Suprapubic skin (tissue), 4 donors: ENCODE data around the gene MINK1. TPM values are rescaled to one million over a fixed set of nuclear protein-coding genes. Genes with fewer than 3 reads are reported as not detected.
"Not testable (repeated sequence)": the region's sequence is repeated elsewhere in the genome, so short reads cannot be mapped to it uniquely, and the experiment has no call there.

ENCODE experiments used
- DNase-seq, 2 donors: peaks; one replicate each; pipeline ENCODE4 v3.0.0-alpha.2; 2019; ENCODE audit warnings: low spot score in 2 of 2
- H3K27ac ChIP-seq: fragments of 200-600 bp; sonication (generic); one replicate; pipeline ENCODE4 v1.5.1; 2019
- H3K27me3 ChIP-seq: fragments of 200-600 bp; sonication (generic); one replicate; pipeline ENCODE4 v1.5.1; 2019
- H3K36me3 ChIP-seq: fragments of 200-600 bp; sonication (generic); one replicate; pipeline ENCODE4 v1.5.1; 2019
- H3K4me1 ChIP-seq: fragments of 200-600 bp; sonication (generic); one replicate; pipeline ENCODE4 v1.5.1; 2019
- H3K4me3 ChIP-seq: fragments of 200-600 bp; sonication (generic); one replicate; pipeline ENCODE4 v1.5.1; 2019; ENCODE audit warnings: mild to moderate bottlenecking
- H3K9me3 ChIP-seq: fragments of 200-600 bp; sonication (generic); one replicate; pipeline ENCODE4 v1.5.1; 2019
- CTCF ChIP-seq, 2 donors: fragments of 200-600 bp in 1 of 2; fragments of 450-650 bp in 1 of 2; sonication (generic) in 1 of 2; IDR thresholded peaks; one replicate each; pipeline ENCODE4 v1.5.1; 2016 to 2019; ENCODE audit warnings: antibody characterized with exemption in 2 of 2, mild to moderate bottlenecking in 1 of 2, moderate library complexity in 1 of 2
- EP300 ChIP-seq: sonication (generic); formaldehyde crosslinking; IDR thresholded peaks from one replicate; pipeline ENCODE4 v1.6.1; 2017; ENCODE audit warnings: antibody characterized with exemption
- POLR2A ChIP-seq, 2 donors: fragments of 450-650 bp; IDR thresholded peaks; one replicate each; pipeline ENCODE4 v1.6.1; 2017; ENCODE audit warnings: antibody characterized with exemption in 2 of 2, mild to moderate bottlenecking in 2 of 2, moderate library complexity in 2 of 2
- POLR2AphosphoS5 ChIP-seq, 3 donors: sonication (generic); formaldehyde crosslinking; IDR thresholded peaks; one replicate each; pipeline ENCODE4 v1.6.1; 2017; ENCODE audit warnings: antibody characterized with exemption in 3 of 3
- WGBS: methylation state at CpG from one replicate; pipeline ENCODE4 v1.1.5; 2018; 5-methylcytosine and 5-hydroxymethylcytosine counted together
- total RNA-seq, 4 donors: library from RNA; depleted of rRNA; stranded (reverse); fragments of >200 nt; gene quantifications; one replicate each; pipeline ENCODE4 v1.1.0, GENCODE V29; 2016

The MINK1 gene
- total RNA-seq, 4 donors from 2014 or later, result 141 to 352 (median 169) TPM

DNA sequence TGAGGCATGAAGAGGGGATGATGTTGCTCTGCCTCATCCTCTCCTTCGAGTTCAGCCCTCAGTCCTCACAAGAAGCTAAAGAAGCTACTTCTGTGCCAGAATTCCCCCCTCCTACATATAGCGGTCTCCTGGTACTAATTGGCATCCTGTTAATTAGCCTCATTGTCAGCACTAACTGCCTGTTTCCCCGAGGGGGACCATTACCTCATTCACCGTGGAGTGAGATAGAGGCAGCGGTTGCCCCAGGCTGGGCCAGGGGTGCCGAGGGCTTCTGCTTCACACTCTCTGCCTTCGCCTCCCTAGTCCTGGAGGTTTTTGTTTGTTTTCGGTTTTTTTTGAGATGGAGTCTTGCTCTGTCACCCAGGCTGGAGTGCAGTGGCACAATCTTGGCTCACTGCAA is 5.7 kb upstream of the MINK1 start:
- Histone ChIP-seq H3K4me3 (no peak overlapping the region), H3K4me1 (no peaks in the 10 kb centered on the region), H3K27me3 (no peaks in the 10 kb centered on the region), H3K36me3 (peaks cover 13% of the 10 kb centered on the region), H3K9me3 (no peaks in the 10 kb centered on the region), H3K27ac (no peak overlapping the region)
- TF ChIP-seq CTCF (IDR thresholded peaks at IDR 0.05) (no peak), POLR2A (IDR thresholded peaks at IDR 0.05) (no peak), EP300 (no peak), POLR2AphosphoS5 (IDR thresholded peaks at IDR 0.05) (no peak)
- 69% methylated on average over 8 of the region's 8 CpGs for WGBS
- no peak for DNase-seq

- H3K4me1 ChIP-seq, result peaks cover 38% of the 10 kb centered on the region
- WGBS, result under 1% methylated on average over 12 of the region's 17 CpGs
Observed at GRCh38 chr17:4832829-4833177, 337 bp upstream of the MINK1 start.

DNA sequence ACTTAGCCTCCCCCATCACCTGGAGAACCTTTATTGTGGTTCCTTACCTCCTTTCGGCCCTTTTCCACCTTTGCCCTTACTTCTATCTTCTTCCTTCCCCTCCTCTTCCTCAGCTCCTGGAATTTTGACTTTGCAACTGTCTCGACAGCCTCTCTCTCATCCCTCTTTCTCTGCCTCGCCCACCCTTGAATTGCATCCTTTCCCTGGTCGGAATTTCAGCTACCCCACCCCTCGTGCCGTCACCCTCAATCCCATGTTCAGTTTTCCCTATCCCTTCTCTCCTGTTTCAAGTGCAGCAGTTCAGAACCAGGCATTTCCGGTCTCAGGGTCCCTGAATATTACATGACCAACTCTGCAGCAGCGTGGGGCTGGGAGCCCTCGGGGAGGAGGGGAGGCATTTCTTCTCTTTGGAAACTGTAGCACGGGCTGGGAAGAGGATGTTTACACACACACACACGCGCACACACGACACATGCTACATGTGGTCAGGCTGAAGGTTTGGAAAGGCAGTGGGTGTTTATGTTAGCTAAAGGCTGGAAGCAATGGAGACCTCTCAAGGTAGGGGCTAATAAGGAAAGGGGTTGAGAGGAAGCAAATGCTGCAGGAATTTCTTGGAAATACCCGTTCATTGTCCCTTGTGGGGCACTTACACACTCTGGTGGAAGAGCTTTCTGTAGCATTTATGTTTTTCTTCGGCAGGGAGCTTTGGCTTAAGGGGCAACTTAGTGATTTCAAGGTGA is 971 bp downstream of the MINK1 start:
- Histone ChIP-seq H3K9me3 (no peaks in the 10 kb centered on the region), H3K36me3 (no peaks in the 10 kb centered on the region), H3K4me3 (peak overlapping the region; percentile 81), H3K4me1 (peaks cover 51% of the 10 kb centered on the region), H3K27ac (peak overlapping the region; percentile 90), H3K27me3 (no peaks in the 10 kb centered on the region)
- 3% methylated on average over 15 of the region's 15 CpGs for WGBS
- TF ChIP-seq POLR2A (IDR thresholded peaks at IDR 0.05), result no peak
- DNase-seq, result no peak

More at GRCh38 chr17:4832829-4833177, 337 bp upstream of the MINK1 start:
- not testable (repeated sequence) for H3K27me3 ChIP-seq, H3K36me3 ChIP-seq, H3K9me3 ChIP-seq, DNase-seq
- Histone ChIP-seq H3K4me3 (peak overlapping the region; percentile 81), H3K27ac (peak overlapping the region; percentile 90)

GRCh38 chr17:4834681-4835020 is 1.5 kb downstream of the MINK1 start:
- no peaks in the 10 kb centered on the region for H3K9me3 ChIP-seq
- DNase-seq, result no peak
- TF ChIP-seq EP300 (no peak), POLR2A (IDR thresholded peaks at IDR 0.05) (no peak), CTCF (IDR thresholded peaks at IDR 0.05) (no peak), POLR2AphosphoS5 (IDR thresholded peaks at IDR 0.05) (no peak)
- 63% methylated on average over 3 of the region's 4 CpGs for WGBS
- peak overlapping the region; percentile 90 for H3K27ac ChIP-seq
- peaks cover 57% of the 10 kb centered on the region for H3K4me1 ChIP-seq
- no peaks in the 10 kb centered on the region for H3K27me3 ChIP-seq
- H3K36me3 ChIP-seq, result no peaks in the 10 kb centered on the region
- peak overlapping the region; percentile 81 for H3K4me3 ChIP-seq

GRCh38 chr17:4836221-4836620 is 3.1 kb downstream of the MINK1 start:
- no peaks in the 10 kb centered on the region for H3K27me3 ChIP-seq
- no peaks in the 10 kb centered on the region for H3K36me3 ChIP-seq
- H3K4me1 ChIP-seq, result peaks cover 71% of the 10 kb centered on the region
- TF ChIP-seq EP300, result no peak
- TF ChIP-seq POLR2A (IDR thresholded peaks at IDR 0.05), result no peak
- TF ChIP-seq POLR2AphosphoS5 (IDR thresholded peaks at IDR 0.05), result no peak
- no peak for TF ChIP-seq CTCF (IDR thresholded peaks at IDR 0.05)
- 67% methylated on average over 4 of the region's 4 CpGs for WGBS
- H3K27ac ChIP-seq, result no peak overlapping the region
- no peaks in the 10 kb centered on the region for H3K9me3 ChIP-seq
- H3K4me3 ChIP-seq, result no peak overlapping the region
- DNase-seq, result no peak

DNA sequence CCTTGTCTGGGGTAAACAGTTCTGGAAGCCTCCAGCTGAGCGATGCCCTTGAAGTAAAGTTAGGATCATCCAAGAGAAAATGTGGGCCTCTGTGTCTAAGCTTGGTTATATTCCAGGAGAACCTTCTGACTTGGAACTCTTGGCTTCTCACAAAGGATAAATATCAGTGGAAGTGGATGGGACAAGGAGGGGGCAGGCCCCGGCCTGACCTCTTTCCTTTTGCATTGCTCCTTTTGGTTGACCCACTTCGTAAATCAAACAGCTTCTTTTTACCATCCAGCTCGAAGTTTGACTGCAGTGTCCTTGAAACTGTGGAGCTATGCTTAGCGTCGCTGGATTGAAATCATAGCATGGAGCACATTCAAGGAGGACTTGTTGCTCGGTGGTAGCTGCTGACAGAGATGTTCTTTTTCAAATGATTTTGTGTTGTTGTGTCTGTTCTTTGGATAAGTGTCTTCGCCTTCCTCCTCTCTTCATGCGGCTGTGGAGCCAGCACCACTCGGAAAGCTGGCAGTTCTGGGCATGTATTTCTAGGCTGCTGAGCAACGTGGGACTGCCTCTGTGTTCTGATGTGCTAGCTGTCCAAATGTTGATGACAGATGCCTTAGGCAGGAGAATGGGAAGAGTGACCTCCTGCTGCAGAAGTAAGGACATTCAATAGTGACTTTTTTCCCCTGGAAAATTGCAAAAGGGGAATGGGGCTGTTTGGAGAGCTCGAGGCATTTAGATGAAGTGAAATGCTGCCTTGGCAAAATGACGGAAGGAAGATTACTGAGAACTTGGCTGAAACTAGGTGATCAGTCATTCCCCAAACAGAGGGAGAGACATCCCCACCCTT is 4.5 kb downstream of the MINK1 start:
- H3K36me3 ChIP-seq, result no peaks in the 10 kb centered on the region
- H3K27ac ChIP-seq, result peak overlapping the region; percentile 42
- DNase-seq, result no peak
- H3K4me1 ChIP-seq, result peaks cover 75% of the 10 kb centered on the region
- H3K9me3 ChIP-seq, result no peaks in the 10 kb centered on the region
- WGBS, result 35% methylated on average over 13 of the region's 13 CpGs
- H3K27me3 ChIP-seq, result no peaks in the 10 kb centered on the region
- H3K4me3 ChIP-seq, result no peak overlapping the region
- no peak for TF ChIP-seq EP300
- TF ChIP-seq POLR2A (IDR thresholded peaks at IDR 0.05), result no peak
- TF ChIP-seq CTCF (IDR thresholded peaks at IDR 0.05), result no peak
- TF ChIP-seq POLR2AphosphoS5 (IDR thresholded peaks at IDR 0.05), result no peak
